ENCODE measurements around the gene HEMK1.

- TF ChIP-seq EZH2 (IDR thresholded peaks at IDR 0.05; ENCODE audit: borderline replicate concordance, low read length) (no peak), CTCF (conservative IDR thresholded peaks at IDR 0.05 in 1 of 2, IDR thresholded peaks at IDR 0.05 in 1 of 2; ENCODE audit: extremely low read depth in 1 of 2, insufficient read depth in 1 of 2, low read depth in 1 of 2, low read length in 2 of 2) (no peak)
These were observed 14.8 kb upstream of the HEMK1 start for GRCh38 chr3:50554553-50554952.
